ENCODE data around the gene DAZ4. TPM values are rescaled to one million over a fixed set of nuclear protein-coding genes. Genes with fewer than 3 reads are reported as not detected.
"Not testable (repeated sequence)": the region's sequence is repeated elsewhere in the genome, so short reads cannot be mapped to it uniquely, and the experiment has no call there.

The DAZ4 gene, protein sequence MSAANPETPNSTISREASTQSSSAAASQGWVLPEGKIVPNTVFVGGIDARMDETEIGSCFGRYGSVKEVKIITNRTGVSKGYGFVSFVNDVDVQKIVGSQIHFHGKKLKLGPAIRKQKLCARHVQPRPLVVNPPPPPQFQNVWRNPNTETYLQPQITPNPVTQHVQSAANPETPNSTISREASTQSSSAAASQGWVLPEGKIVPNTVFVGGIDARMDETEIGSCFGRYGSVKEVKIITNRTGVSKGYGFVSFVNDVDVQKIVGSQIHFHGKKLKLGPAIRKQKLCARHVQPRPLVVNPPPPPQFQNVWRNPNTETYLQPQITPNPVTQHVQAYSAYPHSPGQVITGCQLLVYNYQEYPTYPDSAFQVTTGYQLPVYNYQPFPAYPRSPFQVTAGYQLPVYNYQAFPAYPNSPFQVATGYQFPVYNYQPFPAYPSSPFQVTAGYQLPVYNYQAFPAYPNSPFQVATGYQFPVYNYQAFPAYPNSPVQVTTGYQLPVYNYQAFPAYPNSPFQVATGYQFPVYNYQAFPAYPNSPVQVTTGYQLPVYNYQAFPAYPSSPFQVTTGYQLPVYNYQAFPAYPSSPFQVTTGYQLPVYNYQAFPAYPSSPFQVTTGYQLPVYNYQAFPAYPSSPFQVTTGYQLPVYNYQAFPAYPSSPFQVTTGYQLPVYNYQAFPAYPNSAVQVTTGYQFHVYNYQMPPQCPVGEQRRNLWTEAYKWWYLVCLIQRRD
- not detected in 2 replicates for total RNA-seq (2011; cell fraction: chromatin; rRNA removed; ENCODE audit: low replicate concordance)
- total RNA-seq (2011; cell fraction: nucleolus; rRNA removed) = not detected in 2 replicates
- total RNA-seq (2011; cell fraction: nucleoplasm; rRNA removed) = not detected in 2 replicates
- total RNA-seq (2014; rRNA removed) (not detected in 2 replicates), total RNA-seq (2014; rRNA removed; fragmentation: Illumina TruSeq; extraction: Trizol) (not detected in 2 replicates), total RNA-seq (2015; rRNA removed; fragmentation: Illumina TruSeq; extraction: Trizol) (not detected in 2 replicates), total RNA-seq (2021) (not detected in 2 replicates), polyA plus RNA-seq (2011; rRNA removed) (not detected in 2 replicates), polyA plus RNA-seq (2014; fragmentation: Illumina TruSeq; extraction: Trizol) (not detected in 2 replicates), polyA plus RNA-seq (2014; fragmentation: Nextera tagmentation; extraction: Ambion mirVana) (not detected), polyA plus RNA-seq (2014; rRNA removed) (not detected in 2 replicates), polyA minus RNA-seq (2011; rRNA and poly(A)+ RNA removed) (not detected in 2 replicates), Bru-seq, nascent RNA (not detected), BruChase-seq, experiment 1, labeled RNA remaining after a 2-hour chase (percentile 1 among the genes with signal in this experiment), BruChase-seq, experiment 2, labeled RNA remaining after a 6-hour chase (percentile 1 among the genes with signal in this experiment)
- polyA plus RNA-seq (2011; cell fraction: cytosol; rRNA removed) = not detected in 2 replicates
- polyA plus RNA-seq (2011; cell fraction: nucleus; rRNA removed) = not detected in 2 replicates
- not detected in 2 replicates for polyA plus RNA-seq (2012)
- not detected in 2 replicates for polyA minus RNA-seq (2011; cell fraction: cytosol; rRNA and poly(A)+ RNA removed)
- not detected in 2 replicates for polyA minus RNA-seq (2011; cell fraction: nucleus; rRNA and poly(A)+ RNA removed)
- long read RNA-seq, experiment 1 = 0 reads
- long read RNA-seq, experiment 2 = 0 reads
- long read RNA-seq, experiment 3 = 0 reads

DNA sequence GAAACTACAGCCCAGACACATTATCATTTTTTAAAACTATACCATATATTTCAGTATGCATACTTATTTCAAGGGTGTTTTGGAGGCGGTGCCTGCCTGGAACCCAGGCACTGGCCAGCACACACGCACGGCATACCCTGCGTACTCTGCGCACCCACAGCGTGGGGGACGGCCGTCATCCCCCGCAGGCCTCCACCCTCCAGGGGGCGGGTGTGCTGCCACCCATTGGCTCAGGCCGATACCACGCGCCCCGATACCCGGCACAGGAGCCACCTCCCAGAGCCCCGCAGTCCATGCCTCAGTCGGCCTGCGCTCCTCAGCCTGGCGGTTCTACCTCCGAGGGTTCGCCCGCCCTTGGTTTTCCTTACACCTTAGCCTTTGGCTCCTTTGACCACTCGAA lies at the start of gene DAZ4:
Gene DAZ4, plus strand, starts transcription at position 301 of the 400 bp plus-strand sequence. CDS start 208 bp downstream, outside the sequence.
- H3K4me3 ChIP-seq; H3K9me1 ChIP-seq (ENCODE audit: control insufficient read depth, insufficient read depth, low read length); ATAC-seq; H3K9me3 ChIP-seq (replicated peaks; ENCODE audit: control insufficient read depth, insufficient read depth, low read depth, low read length); H3K79me2 ChIP-seq (ENCODE audit: control insufficient read depth, insufficient read depth, low read length); H3K27ac ChIP-seq (ENCODE audit: extremely low read depth, low read depth, low read length); H3K27me3 ChIP-seq (ENCODE audit: control insufficient read depth in 2 of 2, insufficient read depth in 2 of 2, low read length in 2 of 2); H3K9ac ChIP-seq (ENCODE audit: insufficient read depth in 1 of 2, low read depth in 2 of 2, low read length in 2 of 2); H4K20me1 ChIP-seq (replicated peaks; ENCODE audit: control insufficient read depth, insufficient read depth, low read length); CTCF ChIA-PET (ENCODE audit: low intra/inter-chr PET ratio); H3K4me1 ChIP-seq (replicated peaks in 1 of 2; ENCODE audit: control insufficient read depth in 2 of 2, insufficient read depth in 2 of 2, low read length in 2 of 2); POLR2A ChIA-PET; BruUV-seq (replicated peaks); intact Hi-C loops (cut with micrococcal nuclease); H3K4me2 ChIP-seq (ENCODE audit: insufficient read depth, low read length); DNase-seq (ENCODE audit: extremely low read depth in 1 of 4, low spot score in 3 of 4); FAIRE-seq; in situ Hi-C loops (cut with MboI); H2AFZ ChIP-seq (ENCODE audit: low read depth, low read length); H3K36me3 ChIP-seq (ENCODE audit: control insufficient read depth, insufficient read depth, low read length): not testable (repeated sequence)
- WGBS (ENCODE audit: insufficient coverage, low coverage, missing lambda C conversion rate) = no CpG with 5 or more reads among the region's 23 CpGs

DNA sequence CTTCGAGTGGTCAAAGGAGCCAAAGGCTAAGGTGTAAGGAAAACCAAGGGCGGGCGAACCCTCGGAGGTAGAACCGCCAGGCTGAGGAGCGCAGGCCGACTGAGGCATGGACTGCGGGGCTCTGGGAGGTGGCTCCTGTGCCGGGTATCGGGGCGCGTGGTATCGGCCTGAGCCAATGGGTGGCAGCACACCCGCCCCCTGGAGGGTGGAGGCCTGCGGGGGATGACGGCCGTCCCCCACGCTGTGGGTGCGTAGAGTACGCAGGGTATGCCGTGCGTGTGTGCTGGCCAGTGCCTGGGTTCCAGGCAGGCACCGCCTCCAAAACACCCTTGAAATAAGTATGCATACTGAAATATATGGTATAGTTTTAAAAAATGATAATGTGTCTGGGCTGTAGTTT lies 20.4 kb upstream of the DAZ4 start, which contains the start of gene DAZ3:
Gene DAZ3, minus strand, starts transcription at position 101 of the 400 bp plus-strand sequence. CDS start 208 bp downstream, outside the sequence.
- FAIRE-seq; ATAC-seq; H3K4me1 ChIP-seq (replicated peaks in 1 of 2; ENCODE audit: control insufficient read depth in 2 of 2, insufficient read depth in 2 of 2, low read length in 2 of 2); H3K9ac ChIP-seq (ENCODE audit: insufficient read depth in 1 of 2, low read depth in 2 of 2, low read length in 2 of 2); H3K36me3 ChIP-seq (ENCODE audit: control insufficient read depth, insufficient read depth, low read length); H4K20me1 ChIP-seq (replicated peaks; ENCODE audit: control insufficient read depth, insufficient read depth, low read length); H3K9me3 ChIP-seq (replicated peaks; ENCODE audit: control insufficient read depth, insufficient read depth, low read depth, low read length); H3K4me3 ChIP-seq; H2AFZ ChIP-seq (ENCODE audit: low read depth, low read length); intact Hi-C loops (cut with micrococcal nuclease); H3K9me1 ChIP-seq (ENCODE audit: control insufficient read depth, insufficient read depth, low read length); H3K79me2 ChIP-seq (ENCODE audit: control insufficient read depth, insufficient read depth, low read length); BruUV-seq (replicated peaks); CTCF ChIA-PET (ENCODE audit: low intra/inter-chr PET ratio); H3K27ac ChIP-seq (ENCODE audit: extremely low read depth, low read depth, low read length); POLR2A ChIA-PET; in situ Hi-C loops (cut with MboI); H3K27me3 ChIP-seq (ENCODE audit: control insufficient read depth in 2 of 2, insufficient read depth in 2 of 2, low read length in 2 of 2); DNase-seq (ENCODE audit: extremely low read depth in 1 of 4, low spot score in 3 of 4); H3K4me2 ChIP-seq (ENCODE audit: insufficient read depth, low read length): not testable (repeated sequence)
- WGBS (ENCODE audit: insufficient coverage, low coverage, missing lambda C conversion rate) = no CpG with 5 or more reads among the region's 23 CpGs

DNA sequence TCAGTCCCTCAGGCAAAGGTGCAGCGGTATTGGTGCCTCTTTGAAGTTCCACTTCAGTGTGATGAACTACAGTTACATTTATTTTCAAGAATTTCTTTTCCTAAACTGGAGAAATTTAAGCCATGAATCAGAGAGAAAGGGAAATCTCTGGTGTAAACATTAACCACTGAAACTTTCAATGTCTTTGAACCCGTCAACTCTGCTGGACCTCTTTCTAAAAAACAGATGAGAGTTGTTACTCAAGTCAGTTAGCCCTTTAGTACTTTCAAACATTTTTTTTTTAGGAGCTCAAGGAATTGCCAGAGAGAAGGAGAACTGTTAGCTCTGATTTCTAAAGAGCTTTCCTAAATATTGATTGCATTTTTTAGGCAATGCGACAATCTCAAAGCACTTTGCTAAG lies 11.9 kb upstream of the DAZ4 start:
- H3K36me3 ChIP-seq (ENCODE audit: control insufficient read depth, insufficient read depth, low read length); H3K9me3 ChIP-seq (replicated peaks; ENCODE audit: control insufficient read depth, insufficient read depth, low read depth, low read length); FAIRE-seq; CTCF ChIA-PET (ENCODE audit: low intra/inter-chr PET ratio); in situ Hi-C loops (cut with MboI); H3K4me3 ChIP-seq; POLR2A ChIA-PET; H3K4me1 ChIP-seq (replicated peaks in 1 of 2; ENCODE audit: control insufficient read depth in 2 of 2, insufficient read depth in 2 of 2, low read length in 2 of 2); H3K27ac ChIP-seq (ENCODE audit: extremely low read depth, low read depth, low read length); H3K27me3 ChIP-seq (ENCODE audit: control insufficient read depth in 2 of 2, insufficient read depth in 2 of 2, low read length in 2 of 2); H3K9me1 ChIP-seq (ENCODE audit: control insufficient read depth, insufficient read depth, low read length); intact Hi-C loops (cut with micrococcal nuclease); ATAC-seq; DNase-seq (ENCODE audit: extremely low read depth in 1 of 4, low spot score in 3 of 4); H3K79me2 ChIP-seq (ENCODE audit: control insufficient read depth, insufficient read depth, low read length); H3K4me2 ChIP-seq (ENCODE audit: insufficient read depth, low read length); H2AFZ ChIP-seq (ENCODE audit: low read depth, low read length); H4K20me1 ChIP-seq (replicated peaks; ENCODE audit: control insufficient read depth, insufficient read depth, low read length); H3K9ac ChIP-seq (ENCODE audit: insufficient read depth in 1 of 2, low read depth in 2 of 2, low read length in 2 of 2); BruUV-seq (replicated peaks): not testable (repeated sequence)
- no CpG with 5 or more reads among the region's 3 CpGs for WGBS (ENCODE audit: insufficient coverage, low coverage, missing lambda C conversion rate)

Data from K562 (cell line).